GM19099 (cell line): ENCODE data around the gene ZBTB8A.

Source experiments
- POLR2A ChIP-seq: IDR thresholded peaks from 3 replicates; pipeline ENCODE4 v1.6.1; 2011; ENCODE audit warnings: low read depth; ENCODE audit not compliant: insufficient read length; ENCODE audit errors: extremely low read depth

Gene ZBTB8A

DNA sequence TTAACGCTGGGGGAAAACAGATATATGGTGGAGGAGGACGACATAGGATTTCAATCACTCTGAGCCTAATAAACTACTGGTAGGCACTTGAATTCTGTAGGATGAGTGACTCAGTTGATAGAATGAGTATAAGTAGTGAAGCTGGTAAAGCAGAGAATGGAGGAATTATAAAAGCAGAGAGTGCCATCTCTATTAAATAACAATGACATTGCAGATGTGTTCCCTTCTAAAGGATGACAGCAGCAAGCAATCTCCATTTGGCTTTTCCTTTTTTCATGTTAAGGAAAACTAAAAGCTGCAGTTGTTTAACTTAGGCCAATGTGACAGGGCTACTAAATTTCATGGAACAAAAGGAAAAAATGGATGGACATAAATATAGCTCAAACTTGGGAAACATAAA lies 93.6 kb downstream of the ZBTB8A start:
- no peak for TF ChIP-seq POLR2A

DNA sequence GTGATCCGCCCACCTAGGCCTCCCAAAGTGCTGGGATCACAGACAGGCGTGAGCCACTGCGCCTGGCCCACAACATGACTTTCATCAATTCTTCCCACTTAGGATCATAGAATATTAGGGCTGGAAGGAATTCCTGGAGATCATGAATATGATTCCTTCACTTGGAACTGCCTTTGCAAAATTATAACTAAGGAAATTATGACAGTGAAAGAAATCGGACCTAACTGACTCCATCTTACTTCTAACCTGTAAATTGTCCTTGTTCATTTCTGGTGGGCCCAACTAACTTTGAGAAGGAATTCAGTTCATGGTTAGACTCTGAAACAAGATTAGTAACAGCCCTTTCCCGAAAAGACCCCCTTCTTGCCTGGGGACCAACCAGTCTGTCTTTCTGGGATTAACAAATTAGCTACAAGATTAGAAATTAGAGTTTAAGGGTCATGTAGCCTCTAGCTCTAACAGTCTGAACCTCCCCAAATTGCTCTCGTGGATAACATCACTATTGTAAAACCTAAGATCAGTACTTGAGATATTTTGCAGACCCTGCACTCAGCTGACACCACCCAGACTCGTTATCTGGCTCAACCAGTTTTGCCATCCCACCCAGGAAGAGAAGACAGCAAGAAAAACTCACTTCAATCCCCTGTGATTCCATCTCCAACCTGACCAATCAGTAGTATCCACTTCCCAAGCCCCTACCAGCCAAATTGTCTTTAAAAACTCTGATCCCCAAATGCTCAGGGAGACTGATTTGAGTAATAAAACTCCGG lies 96.5 kb downstream of the ZBTB8A start:
- no peak for TF ChIP-seq POLR2A

DNA sequence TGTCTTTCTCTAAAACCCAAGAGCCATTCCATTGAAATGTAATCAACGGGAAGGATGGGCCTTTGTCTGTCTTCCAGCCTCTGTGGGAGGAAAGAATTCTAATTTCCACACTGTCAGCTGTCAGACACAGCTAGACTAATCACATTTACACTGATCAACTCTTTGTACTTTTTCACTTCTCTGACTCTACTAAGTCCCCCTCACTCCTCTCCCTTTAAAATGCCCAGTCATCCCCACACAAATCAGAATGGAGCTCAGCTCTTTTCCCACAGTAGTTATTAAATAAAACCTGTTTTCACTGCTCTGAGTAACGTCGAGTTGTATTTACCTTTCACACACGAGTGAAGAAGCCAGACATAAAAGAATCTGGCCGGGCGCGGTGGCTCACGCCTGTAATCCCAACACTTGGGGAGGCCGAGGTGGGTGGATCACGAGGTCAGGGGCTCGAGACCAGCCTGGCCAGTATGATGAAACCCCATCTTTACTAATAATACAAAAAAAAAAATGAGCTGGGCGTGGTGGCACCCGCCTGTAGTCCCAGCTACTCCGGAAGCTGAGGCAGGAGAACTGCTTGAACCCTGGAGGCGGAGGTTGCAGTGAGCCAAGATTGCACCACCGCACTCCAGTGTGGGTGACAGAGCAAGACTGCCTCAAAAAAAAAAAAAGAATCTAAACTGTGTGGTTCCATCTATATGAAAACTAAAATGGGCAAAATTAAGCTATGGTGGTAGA lies 97.9 kb downstream of the ZBTB8A start:
- TF ChIP-seq POLR2A = no peak

DNA sequence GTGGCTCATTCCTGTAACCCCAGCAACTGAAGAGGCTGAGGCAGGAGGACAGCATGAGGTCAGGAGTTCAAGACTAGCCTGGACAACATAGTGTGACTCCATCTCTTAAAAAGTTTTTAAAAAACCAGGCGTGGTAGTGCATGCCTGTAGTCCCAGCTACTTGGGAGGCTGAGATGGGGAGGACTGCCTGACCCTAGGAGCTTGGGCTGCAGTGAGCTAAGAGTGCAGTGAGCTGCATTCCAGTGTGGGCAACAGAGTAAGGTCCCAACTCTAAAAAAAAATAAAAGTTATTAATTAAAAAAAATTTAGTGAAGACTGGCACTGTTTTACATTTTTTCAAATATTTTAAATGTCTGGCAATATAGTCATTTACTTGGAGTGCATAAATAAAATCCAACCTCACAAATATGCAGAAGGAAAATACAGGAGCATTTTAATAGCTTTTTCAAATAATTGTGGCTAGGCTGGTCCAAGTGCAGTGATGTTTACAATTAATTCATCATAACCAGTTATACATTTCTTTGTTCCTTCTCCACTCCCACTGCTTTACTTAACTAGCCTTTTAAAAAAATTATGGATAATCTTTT lies 100.4 kb downstream of the ZBTB8A start:
- no peak for TF ChIP-seq POLR2A

DNA sequence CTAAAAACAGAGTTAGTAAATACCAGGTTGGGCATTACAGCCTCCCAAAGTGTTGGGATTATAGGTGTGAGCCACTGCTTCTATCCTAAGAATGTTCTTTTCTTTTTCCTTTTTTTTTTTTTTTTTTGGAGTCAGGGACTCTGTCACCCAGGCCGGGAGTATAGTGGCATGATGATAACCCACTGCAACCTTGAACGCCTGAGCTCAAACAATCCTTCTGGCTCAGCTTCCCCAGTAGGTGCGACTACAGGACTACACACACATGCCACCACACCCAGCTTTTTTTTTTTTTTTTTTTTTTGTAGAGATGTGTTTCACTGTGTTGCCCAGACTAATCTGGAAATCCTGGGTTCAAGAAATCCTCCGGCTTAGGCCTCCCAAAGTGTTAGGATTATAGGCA lies 105.2 kb downstream of the ZBTB8A start:
- no peak for TF ChIP-seq POLR2A

DNA sequence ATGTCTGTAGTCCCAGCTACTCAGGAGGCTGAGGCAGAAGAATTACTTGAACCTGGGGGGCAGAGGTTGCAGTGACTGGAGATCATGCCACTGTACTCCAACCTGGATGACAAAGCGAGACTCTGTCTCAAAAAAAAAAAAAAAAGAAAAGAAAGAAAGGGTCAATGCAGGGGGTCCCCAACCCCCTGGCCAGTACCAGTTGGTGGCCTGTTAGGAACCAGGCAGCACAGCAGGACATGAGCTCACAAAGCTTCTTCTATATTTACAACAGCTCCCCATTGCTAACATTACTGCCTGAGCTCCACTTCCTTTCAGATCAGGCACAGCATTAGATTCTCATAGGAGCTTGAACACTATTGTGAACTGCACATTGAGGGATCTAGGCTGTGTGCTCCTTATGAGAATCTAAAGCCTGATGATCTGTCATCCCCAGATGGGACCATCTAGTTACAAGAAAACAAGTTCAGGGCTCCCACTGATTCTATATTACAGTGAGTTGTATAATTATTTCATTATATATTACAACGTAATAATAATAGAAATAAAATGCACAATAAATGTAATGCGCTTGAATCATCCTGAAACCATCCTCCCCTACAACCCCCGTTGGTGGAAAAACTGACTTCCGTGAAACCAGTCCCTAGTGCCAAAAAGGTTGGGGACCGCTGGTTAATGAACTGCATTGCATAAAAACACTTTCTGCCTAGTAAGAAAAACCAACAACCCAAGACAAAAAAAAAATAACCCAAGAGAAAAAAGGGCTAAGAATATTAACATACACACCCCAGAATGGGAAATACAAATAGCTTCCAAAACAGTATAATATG lies 108.3 kb downstream of the ZBTB8A start:
- no peak for TF ChIP-seq POLR2A

DNA sequence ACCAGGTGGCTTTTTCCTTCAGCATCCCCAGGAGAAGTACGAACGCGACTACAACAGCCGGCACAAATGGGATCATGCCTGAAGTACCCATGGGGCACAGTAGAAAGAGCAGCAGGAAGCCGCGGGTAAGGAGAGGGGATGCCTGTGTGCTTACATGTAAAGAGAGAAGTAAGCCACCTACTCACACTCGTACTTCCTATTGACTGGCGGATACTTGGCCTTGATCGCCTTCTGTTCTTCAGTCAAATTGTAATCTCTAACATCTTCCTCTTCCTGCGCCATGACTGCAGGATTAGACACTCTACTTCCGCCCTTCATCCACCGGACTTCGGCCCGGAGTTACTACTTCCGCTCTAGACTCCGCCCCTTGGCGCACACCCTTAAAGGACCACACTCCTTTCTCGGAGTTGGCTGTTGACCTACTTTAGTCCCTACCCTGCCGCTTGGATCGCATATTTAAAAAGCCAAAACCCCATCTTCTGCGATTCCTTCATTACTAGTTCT lies 111.1 kb downstream of the ZBTB8A start, which contains the start of gene ZBTB8OS:
Gene ZBTB8OS (minus strand): TSS at position 303 of the 504 bp plus-strand sequence. CDS start 21 bp downstream, at position 282.
- peak; percentile 86 for TF ChIP-seq POLR2A

DNA sequence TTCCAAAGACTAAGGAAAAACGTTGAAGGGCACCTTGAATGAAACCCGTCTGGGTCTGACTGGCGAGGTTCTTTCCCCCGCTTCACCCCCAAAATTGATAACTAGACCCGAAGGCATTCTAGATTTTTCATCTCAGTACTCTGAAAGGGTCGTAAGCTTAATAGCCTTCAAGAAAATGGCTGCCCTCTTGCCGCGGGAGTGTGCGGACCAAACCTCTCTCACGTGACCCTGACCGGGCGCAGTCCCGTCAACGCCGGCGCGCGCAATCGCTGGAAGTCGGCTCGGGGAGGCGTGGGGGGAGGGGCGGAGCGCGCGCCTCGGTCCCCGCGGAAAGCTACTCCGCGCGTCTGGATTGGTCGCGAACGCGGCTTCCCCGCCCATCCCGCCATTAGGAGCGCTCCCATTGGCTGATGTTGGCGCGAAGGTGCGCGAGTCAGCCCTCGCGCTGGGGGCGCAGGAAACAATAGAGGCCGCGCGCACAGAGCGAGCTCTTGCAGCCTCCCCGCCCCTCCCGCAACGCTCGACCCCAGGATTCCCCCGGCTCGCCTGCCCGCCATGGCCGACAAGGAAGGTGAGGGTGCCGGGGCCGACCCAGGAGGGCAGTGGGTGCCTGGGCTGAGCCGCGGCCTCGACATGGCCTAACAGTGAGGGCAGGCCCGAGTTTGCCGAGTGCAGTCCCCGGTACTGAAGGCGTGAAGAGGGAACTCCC lies 111.7 kb downstream of the ZBTB8A start, which contains the start of gene RBBP4:
Gene RBBP4 (plus strand): TSS at position 457 of the 709 bp plus-strand sequence. CDS start 99 bp downstream, at position 556.
- peak; percentile 71 for TF ChIP-seq POLR2A

DNA sequence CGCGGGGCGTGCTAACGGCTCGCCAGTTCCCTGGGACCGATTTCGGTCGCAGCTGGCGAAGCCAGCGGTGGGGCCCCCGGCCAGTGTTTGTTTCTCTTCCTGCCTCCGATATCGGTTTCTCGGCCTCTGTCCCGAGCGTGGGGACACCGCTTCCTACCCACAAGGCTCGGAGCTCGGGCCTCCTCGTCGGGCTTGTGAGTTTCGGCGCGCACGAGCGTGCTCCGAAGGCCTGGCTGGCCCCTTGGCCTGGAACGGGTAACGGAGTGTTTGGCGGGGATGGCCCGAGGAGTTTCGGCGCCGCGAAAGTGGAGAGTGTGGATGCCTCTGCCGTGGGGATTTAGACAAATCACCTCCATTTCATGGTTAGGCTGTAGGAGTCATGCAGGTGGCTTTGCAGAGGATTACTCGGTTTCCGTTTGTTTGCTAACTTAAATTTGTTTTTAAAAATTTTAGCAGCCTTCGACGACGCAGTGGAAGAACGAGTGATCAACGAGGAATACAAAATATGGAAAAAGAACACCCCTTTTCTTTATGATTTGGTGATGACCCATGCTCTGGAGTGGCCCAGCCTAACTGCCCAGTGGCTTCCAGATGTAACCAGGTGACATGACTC lies 112.3 kb downstream of the ZBTB8A start:
- no peak for TF ChIP-seq POLR2A

DNA sequence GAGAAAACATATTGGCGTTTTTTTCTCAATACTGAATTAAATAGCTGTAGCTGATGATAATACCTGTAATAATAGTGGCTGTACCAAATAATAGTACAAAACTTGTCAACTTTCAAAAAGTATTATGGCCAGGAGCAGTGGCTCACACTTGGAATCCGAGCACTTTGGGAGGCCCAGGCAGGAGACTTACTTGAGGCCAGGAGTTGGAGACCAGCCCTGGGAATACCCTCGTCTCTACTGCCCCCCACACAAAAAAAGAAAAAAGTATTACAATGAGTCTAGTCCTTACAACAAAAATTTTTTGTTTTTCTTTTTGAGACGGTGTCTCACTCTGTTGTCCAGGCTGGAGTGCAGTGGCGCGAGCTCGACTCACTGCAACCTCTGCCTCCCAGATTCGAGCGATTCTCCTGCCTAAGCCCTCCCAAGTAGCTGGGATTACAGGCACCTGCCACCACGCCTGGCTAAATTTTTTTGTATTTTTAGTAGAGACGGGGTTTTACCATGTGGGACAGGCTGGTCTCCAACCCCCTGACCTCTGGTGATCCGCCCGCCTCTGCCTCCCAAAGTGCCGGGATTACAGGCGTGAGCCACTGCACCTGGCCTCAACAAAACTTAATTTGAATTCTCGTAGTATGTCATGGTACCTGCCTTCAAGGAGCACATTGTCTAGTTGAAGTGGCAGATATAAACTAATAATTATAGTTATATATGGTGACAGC lies 113.2 kb downstream of the ZBTB8A start:
- no peak for TF ChIP-seq POLR2A
